Natural killer cell (primary cell): Measurements from ENCODE around the gene CBFA2T3. TPM values are rescaled to one million over a fixed set of nuclear protein-coding genes. Genes with fewer than 3 reads are reported as not detected.

Source experiments
- ATAC-seq, 3 donors: fragments of 150-1000 bp in 2 of 3; fragments of 200-7000 bp in 1 of 3; cut with Tn5 transposase; 1 replicate in 1 of 3; 2 replicates in 2 of 3; pipeline ENCODE4 v1.10.0; 2021; ENCODE audit warnings: mild to moderate bottlenecking in 2 of 3, moderate library complexity in 2 of 3
- DNase-seq, 2 donors: peaks; one replicate each; pipeline versions ENCODE4 v3.0.0 to v3.0.0-alpha.2; 2013 to 2021; ENCODE audit warnings: mixed read lengths in 1 of 2
- H3K27ac ChIP-seq: one replicate; pipeline ENCODE4 v1.5.1; 2013; ENCODE audit warnings: mild to moderate bottlenecking, low read length
- H3K27me3 ChIP-seq: one replicate; pipeline ENCODE4 v1.6.1; 2013; ENCODE audit warnings: low read length; ENCODE audit not compliant: control insufficient read depth, insufficient read depth
- H3K36me3 ChIP-seq: one replicate; pipeline ENCODE4 v1.6.1; 2013; ENCODE audit warnings: low read length; ENCODE audit not compliant: control insufficient read depth, insufficient read depth
- H3K4me1 ChIP-seq: one replicate; pipeline ENCODE4 v1.6.1; 2013; ENCODE audit warnings: low read length; ENCODE audit not compliant: control insufficient read depth, insufficient read depth
- H3K4me3 ChIP-seq: one replicate; pipeline ENCODE4 v1.5.1; 2013; ENCODE audit warnings: low read length
- H3K9me3 ChIP-seq: one replicate; pipeline ENCODE4 v1.6.1; 2013; ENCODE audit warnings: low read length; ENCODE audit not compliant: control insufficient read depth, insufficient read depth
- H3K27ac Mint-ChIP-seq, 2 donors: one replicate each; pipeline ENCODE4 v1.8.0; 2022; ENCODE audit warnings: mild to moderate bottlenecking in 2 of 2, mixed read lengths in 2 of 2, moderate library complexity in 1 of 2
- H3K27me3 Mint-ChIP-seq, 2 donors: one replicate each; pipeline ENCODE4 v1.8.0; 2022; ENCODE audit warnings: low read depth in 2 of 2, mixed read lengths in 2 of 2
- H3K36me3 Mint-ChIP-seq: one replicate; pipeline ENCODE4 v1.8.0; 2022; ENCODE audit warnings: mixed read lengths
- H3K4me1 Mint-ChIP-seq, 2 donors: one replicate each; pipeline ENCODE4 v1.8.0; 2022; ENCODE audit warnings: mixed read lengths in 2 of 2
- H3K4me3 Mint-ChIP-seq: one replicate; pipeline ENCODE4 v1.8.0; 2022; ENCODE audit warnings: mild to moderate bottlenecking, moderate library complexity, mixed read lengths
- H3K9me3 Mint-ChIP-seq, 2 donors: one replicate each; pipeline ENCODE4 v1.8.0; 2022; ENCODE audit warnings: mixed read lengths in 2 of 2
- WGBS: methylation state at CpG from one replicate; pipeline ENCODE4 v1.1.7; 2013; ENCODE audit warnings: missing lambda C conversion rate; ENCODE audit not compliant: insufficient coverage; 5-methylcytosine and 5-hydroxymethylcytosine counted together
- intact Hi-C: fragments of 100-400 bp; cut with micrococcal nuclease; formaldehyde crosslinking; loops from one replicate; pipeline ENCODE4 v1.14.2; 2022
- total RNA-seq, 4 donors: library from RNA; stranded (reverse); fragments of 120-200 nt in 1 of 4; gene quantifications; one replicate each; pipeline versions ENCODE4 v1.2.3 to v1.2.4, GENCODE V29; 2013 to 2022
- TF ChIP-seq, protein P1 (sequence below): fragments of 200-600 bp; IDR thresholded peaks from one replicate; pipeline ENCODE4 v1.8.0; 2022; ENCODE audit warnings: antibody characterized with exemption

CBFA2T3 gene
- total RNA-seq, 3 donors from 2014 or later (not counting 1 experiment from before 2014, with no cell fraction given) = 2.5 to 7.8 (median 4.2) TPM

DNA sequence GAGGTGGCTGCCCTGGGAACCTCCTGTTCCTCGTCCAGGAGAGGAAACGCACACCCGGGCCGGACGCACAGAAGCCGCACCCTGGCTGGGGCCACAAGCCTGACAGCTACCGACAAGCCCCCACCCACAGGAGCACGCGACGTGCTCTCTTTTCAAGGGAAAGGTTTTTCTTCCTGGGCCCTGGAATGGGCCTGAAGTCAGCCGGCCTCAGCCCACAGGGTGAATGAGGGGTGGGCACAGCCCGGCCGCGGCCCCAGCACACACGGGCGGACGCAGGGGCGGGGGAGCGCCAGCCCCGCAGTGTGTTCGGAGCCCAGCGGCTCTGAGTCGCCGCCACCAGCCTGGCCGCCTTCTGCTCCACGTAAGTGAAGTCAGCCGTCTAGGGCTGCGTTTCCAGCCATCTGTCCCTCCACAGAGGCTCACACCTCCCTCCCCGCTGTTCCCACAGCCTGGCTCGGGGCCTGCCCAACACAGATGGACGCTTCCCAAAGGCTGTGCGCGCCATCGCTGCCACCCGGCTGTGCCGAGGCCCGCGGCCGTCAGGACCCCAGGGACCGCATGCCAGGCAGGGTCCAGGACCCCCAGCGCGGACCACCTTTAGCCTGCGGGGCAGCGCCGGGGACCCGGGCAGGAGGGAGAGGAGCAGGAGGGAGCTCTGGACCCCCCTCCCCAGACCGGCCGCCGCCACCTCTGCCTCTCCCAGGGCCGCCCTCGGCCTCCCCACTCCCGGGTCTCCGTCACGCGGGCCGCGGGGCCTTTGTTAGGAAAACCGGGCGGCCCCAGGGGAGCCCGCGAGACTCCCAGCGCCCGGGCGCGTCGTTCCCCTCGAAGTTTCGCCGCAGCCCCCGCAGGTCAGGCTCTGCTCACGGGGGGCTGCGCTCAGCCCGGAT lies 36.8 kb downstream of the CBFA2T3 start:
- peaks cover 18 to 27% of the 10 kb centered on the region in 2 donors for H3K27me3 Mint-ChIP-seq
- ATAC-seq (no peak), DNase-seq (peak in 1 of 2 donors; percentile 43)
- TF ChIP-seq, protein P1, sequence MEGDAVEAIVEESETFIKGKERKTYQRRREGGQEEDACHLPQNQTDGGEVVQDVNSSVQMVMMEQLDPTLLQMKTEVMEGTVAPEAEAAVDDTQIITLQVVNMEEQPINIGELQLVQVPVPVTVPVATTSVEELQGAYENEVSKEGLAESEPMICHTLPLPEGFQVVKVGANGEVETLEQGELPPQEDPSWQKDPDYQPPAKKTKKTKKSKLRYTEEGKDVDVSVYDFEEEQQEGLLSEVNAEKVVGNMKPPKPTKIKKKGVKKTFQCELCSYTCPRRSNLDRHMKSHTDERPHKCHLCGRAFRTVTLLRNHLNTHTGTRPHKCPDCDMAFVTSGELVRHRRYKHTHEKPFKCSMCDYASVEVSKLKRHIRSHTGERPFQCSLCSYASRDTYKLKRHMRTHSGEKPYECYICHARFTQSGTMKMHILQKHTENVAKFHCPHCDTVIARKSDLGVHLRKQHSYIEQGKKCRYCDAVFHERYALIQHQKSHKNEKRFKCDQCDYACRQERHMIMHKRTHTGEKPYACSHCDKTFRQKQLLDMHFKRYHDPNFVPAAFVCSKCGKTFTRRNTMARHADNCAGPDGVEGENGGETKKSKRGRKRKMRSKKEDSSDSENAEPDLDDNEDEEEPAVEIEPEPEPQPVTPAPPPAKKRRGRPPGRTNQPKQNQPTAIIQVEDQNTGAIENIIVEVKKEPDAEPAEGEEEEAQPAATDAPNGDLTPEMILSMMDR = no peak
- no peaks in the 10 kb centered on the region for H3K9me3 ChIP-seq
- no peaks in the 10 kb centered on the region for H3K36me3 Mint-ChIP-seq
- no peaks in the 10 kb centered on the region for H3K9me3 Mint-ChIP-seq
- H3K4me3 ChIP-seq = peak overlapping the region; percentile 26
- H3K27ac Mint-ChIP-seq = no peak overlapping the region
- peak overlapping the region; percentile 45 for H3K4me3 Mint-ChIP-seq
- no peak overlapping the region for H3K27ac ChIP-seq
- intact Hi-C loops = loop anchor here (5.0 kb wide), 1 partner anchor 227 kb away; no protein-coding TSS in a partner anchor
- 4% methylated on average over 73 of the region's 73 CpGs for WGBS
- H3K36me3 ChIP-seq = no peaks in the 10 kb centered on the region
- H3K27me3 ChIP-seq = peaks cover 20% of the 10 kb centered on the region
- peaks cover 0 to 6% of the 10 kb centered on the region in 2 donors for H3K4me1 Mint-ChIP-seq
- peaks cover 65% of the 10 kb centered on the region for H3K4me1 ChIP-seq

GRCh38 chr16:88939245-88939971 lies 37.6 kb downstream of the CBFA2T3 start:
- TF ChIP-seq, protein P1 = no peak
- Mint-ChIP-seq H3K4me3 (peak overlapping the region; percentile 31), H3K4me1 (peaks cover 0 to 6% of the 10 kb centered on the region in 2 donors), H3K27ac (no peak overlapping the region), H3K27me3 (peaks cover 10 to 25% of the 10 kb centered on the region in 2 donors), H3K9me3 (no peaks in the 10 kb centered on the region), H3K36me3 (no peaks in the 10 kb centered on the region)
- Histone ChIP-seq H3K9me3 (no peaks in the 10 kb centered on the region), H3K36me3 (no peaks in the 10 kb centered on the region), H3K4me1 (peaks cover 65% of the 10 kb centered on the region), H3K4me3 (peak overlapping the region; percentile 26), H3K27ac (no peak overlapping the region), H3K27me3 (peaks cover 20% of the 10 kb centered on the region)
- no peak for ATAC-seq
- DNase-seq = peak in 1 of 2 donors; percentile 26
- intact Hi-C loops = no loop called here
- 13% methylated on average over 34 of the region's 34 CpGs for WGBS

DNA sequence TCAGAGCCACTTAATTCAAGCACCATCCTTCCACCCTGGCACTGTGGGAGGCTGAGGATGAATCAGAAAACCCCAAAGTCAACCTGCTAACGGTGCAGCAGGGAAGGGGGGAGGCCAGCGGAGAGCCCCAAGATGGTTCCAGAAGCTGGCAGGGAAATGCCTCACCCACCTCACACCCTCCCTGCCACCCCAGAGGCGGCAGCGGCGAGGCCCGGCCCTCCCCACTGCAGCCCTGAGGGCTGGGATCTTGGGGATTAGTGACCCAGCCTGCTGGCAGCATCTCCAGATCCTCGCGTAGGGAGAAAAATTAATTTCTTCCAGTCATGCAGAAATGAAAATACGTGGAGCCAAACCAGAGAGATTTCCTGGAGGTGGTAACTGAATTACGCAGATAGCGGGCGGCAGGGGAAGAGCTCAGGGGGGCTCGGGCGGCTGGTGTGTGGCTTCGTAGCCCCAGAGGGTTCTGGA lies 38.2 kb downstream of the CBFA2T3 start:
- ATAC-seq = no peak
- H3K4me1 ChIP-seq = peaks cover 64% of the 10 kb centered on the region
- intact Hi-C loops = no loop called here
- Mint-ChIP-seq H3K4me1 (peaks cover 0 to 6% of the 10 kb centered on the region in 2 donors), H3K27me3 (peaks cover 8 to 23% of the 10 kb centered on the region in 2 donors), H3K9me3 (no peaks in the 10 kb centered on the region), H3K4me3 (no peak overlapping the region), H3K27ac (no peak overlapping the region), H3K36me3 (no peaks in the 10 kb centered on the region)
- 20% methylated on average over 15 of the region's 15 CpGs for WGBS
- no peaks in the 10 kb centered on the region for H3K36me3 ChIP-seq
- TF ChIP-seq, protein P1 = no peak
- H3K4me3 ChIP-seq = no peak overlapping the region
- no peak for DNase-seq
- H3K9me3 ChIP-seq = no peaks in the 10 kb centered on the region
- H3K27me3 ChIP-seq = peaks cover 20% of the 10 kb centered on the region
- no peak overlapping the region for H3K27ac ChIP-seq
